UCSD-AML1 (cell line): ENCODE results near the gene LAMA5.

Source experiments
- DNase-seq: peaks from one replicate; lab custom pipeline; 2025; ENCODE audit not compliant: unreplicated experiment; lab: John Stamatoyannopoulos, UW

LAMA5 gene

GRCh38 chr20:62293111-62293784 lies 73.9 kb downstream of the LAMA5 start:
- no peak for DNase-seq

DNA sequence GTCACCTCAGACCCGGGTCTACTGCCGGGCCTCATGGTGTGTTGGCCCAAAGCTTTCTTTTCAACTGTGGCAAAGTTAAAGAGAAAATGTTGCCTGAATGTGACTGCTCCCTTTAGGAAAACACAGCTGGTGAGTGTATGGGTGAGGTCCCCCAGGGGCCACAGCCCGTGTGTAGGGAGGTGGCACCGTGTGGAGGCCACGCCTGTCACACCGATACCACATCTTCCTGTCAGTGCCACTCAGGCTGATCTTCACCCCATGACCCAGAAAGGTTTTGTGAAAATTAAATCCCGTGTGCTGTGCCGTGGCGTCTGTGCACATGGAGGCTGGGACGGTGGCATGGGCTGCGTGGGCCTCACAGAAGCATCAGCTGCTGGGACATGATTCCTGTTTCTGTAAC lies 75.0 kb downstream of the LAMA5 start:
- DNase-seq, result no peak

- DNase-seq, result no peak
Measured at GRCh38 chr20:62291251-62292066, 75.7 kb downstream of the LAMA5 start.

DNA sequence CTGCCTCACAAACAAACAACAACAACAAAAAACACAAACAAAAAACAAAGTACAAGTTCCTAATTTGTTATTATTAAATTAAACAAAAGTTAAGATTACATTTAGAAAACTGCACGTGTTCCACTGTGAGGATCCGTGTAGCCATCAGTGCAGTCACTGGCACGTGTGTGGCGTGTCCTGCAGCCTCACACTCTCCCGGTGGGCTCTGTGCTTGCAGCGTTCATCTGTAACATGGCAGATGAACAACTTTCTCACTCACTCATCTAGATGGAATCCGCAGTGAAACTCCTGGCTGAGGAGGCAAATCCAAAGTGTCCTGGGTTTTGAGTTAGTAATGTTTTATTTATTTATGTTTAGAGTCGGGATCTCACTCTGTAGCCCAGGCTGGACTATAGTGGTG lies 77.2 kb downstream of the LAMA5 start:
- no peak for DNase-seq

DNA sequence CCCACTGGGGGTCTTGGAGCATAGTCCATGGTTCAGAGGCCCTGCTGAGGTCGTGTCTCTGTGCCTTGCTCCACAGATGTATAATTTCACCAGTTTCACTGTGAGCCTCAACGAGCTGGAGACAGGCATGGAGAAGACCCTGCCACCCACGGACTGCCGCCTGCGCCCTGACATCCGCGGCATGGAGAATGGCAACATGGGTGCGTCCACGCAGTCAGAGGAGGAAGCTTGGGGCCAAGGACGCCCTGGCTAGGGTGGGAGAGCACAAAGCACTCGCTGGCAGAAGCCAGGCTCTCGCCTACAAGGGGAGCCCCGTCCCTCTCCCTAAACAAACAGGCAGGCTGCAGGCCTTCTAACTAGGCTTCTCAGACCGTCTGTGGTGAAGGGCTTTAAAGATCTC lies 78.0 kb downstream of the LAMA5 start:
- no peak for DNase-seq

GRCh38 chr20:62288535-62289105 lies 78.5 kb downstream of the LAMA5 start:
- no peak for DNase-seq

DNA sequence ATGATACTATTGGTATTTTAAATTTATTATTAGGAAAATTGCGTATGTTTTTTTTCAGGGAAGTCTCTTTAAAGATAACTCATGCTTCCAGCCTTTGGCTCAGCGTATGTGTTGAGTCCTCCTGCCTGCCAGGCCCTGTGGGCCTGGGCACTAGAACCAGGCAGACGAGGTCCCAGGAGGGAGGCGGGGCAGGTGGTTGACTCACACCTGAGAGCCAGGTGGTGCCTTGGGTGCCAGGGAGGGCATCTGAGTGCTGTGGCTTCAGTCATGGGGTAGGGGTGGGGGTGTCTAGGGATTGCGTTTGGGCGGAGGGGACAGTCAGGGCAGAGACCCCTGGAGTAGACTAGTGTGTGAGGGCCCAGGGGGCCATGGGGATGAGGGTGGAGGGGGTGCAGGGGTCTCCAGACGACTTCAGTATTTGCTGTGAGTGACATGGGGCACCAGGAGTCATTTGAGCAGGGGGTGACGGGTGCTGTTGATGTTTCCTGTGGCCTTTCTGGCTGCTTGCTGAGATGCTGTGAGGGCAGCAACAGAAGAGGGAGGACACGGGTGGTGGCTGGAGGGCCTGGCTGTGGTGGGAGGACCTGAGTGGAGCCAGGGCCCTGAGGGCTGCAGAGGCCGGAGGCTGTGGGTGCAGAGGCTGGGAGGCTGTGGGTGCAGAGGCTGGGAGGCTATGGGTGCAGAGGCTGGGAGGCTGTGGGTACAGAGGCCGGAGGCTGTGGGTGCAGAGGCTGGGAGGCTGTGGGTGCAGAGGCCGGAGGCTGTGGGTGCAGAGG lies 79.2 kb downstream of the LAMA5 start:
- DNase-seq, result no peak

DNA sequence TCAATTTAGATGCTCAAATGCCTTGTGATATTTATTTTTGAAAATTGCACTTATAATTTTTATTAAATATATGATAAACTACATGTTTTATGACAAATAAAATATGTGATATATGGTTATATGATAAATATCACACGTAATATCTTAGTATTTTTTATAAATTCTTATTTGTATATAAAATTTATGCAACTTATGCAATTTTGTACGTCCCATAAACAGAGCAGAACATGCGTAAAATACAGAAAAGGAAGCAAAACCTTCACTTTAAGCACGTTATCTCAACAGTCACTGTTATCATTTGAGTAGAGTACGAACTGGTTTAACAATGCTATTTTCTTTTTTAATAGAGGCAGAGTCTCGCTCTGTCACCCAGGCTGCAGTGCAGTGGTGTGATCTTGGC lies 80.0 kb downstream of the LAMA5 start:
- no peak for DNase-seq

GRCh38 chr20:62286493-62287064 lies 80.5 kb downstream of the LAMA5 start:
- no peak for DNase-seq

GRCh38 chr20:62285722-62286121 lies 81.4 kb downstream of the LAMA5 start:
- DNase-seq, result peak; percentile 81

- no peak for DNase-seq
Measured at GRCh38 chr20:62285151-62285550, 82.0 kb downstream of the LAMA5 start.

DNA sequence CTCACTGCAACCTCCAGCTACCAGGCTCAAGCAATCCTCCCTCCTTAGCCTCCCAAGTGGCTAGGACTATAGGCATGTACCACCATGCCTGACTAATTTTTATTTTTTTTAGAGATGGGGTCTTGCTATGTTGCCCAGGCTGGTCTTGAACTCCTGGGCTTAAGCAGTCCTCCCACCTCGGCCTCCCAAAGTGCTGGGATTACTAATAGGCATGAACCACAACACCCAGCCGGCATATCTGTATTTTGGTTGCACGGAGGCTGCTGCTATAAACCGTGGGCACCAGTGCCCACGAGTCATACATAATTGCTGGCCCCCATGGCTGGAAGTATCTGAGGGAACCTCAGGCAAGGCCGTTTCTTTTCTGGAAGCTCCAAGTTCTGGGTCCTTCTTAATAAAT lies 82.7 kb downstream of the LAMA5 start:
- no peak for DNase-seq

DNA sequence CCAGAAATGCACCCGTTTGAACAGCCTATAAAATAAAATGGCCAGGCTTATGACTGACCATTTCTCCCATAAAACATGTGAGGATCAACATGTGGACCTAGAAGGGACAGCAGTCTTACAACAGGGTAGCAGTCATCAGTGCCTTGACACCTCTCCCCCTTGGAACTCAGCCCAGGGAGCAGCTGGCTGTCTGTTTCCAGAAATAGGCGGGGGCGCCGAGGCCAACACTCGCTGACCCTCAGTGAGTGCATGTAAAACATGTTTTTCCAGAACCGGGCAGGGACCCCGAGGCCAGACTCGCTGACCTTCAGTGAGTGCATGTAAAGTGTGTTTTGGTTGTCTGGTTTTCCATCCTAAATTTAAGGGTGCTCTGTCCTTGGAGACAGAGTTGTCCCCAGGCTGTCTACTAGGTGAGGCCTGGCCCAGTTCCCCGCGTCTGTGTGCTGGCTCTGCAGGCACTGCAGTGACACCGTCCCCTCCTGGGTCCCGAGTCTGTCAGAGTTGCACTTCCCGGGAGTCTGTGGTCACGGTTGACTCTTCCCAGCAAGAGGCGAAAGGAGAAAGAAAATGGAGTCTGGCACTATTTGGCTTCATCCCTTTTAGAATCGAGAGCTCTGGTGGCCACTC lies 84.1 kb downstream of the LAMA5 start:
- no peak for DNase-seq

DNA sequence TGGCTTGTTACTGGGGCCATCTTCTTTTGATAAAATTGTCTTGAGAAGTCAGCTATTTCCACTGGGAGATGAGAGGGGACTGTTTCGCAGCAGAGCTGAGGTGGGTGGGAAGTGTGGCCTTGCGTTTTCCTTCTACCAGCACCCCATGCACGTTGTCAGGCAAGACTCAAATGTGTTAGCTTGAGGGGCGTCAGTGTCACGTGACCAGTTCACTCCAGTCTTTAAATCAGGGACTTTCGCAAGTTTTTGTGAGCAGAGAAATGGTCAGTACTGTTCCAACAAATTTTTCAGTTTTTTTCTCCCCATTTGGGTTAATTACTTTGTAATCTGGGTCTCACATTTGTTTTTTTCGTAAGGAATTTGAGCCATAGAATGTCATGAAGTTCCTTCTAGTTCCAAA lies 85.0 kb downstream of the LAMA5 start:
- no peak for DNase-seq

GRCh38 chr20:62281161-62281933 lies 85.8 kb downstream of the LAMA5 start:
- no peak for DNase-seq

DNA sequence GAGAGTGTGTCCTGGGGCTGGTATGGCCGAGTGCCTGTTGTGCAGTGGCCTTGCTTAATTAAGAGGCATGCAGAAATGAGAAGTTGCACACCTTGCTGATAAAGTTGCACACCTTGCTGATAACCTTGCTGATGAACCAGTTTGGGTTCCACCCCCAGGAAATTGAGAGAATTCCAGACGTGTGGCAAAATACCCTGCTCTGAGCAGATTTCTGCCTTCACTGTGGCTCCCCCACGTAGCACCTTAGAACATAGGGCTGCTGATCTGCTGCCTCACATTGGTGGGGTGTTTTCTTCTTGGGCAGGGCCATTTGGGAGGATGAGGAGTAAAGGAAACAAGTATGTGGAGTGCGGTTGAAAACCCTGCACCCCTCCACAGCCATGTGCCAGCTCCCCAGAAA lies 86.8 kb downstream of the LAMA5 start:
- no peak for DNase-seq

DNA sequence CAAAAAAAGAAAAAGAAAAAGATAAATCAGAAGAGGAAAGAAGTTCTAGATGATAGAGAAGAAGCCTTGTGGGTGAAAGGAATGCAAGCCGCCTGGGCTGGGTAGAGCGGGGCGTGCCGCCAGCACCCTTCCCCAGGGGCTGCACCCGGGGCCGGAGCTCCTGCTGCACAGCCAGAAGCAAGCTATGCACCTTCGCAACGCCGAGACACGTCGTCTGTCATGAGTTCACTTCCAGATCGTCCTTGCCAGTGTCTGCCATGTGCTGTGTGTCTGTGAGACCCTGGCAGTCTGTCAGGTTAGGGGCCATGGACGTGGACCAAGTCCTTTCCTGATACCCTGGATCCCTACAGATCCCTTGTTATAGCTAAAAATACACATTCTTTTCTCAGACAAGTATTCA lies 89.9 kb downstream of the LAMA5 start:
- DNase-seq, result no peak

DNA sequence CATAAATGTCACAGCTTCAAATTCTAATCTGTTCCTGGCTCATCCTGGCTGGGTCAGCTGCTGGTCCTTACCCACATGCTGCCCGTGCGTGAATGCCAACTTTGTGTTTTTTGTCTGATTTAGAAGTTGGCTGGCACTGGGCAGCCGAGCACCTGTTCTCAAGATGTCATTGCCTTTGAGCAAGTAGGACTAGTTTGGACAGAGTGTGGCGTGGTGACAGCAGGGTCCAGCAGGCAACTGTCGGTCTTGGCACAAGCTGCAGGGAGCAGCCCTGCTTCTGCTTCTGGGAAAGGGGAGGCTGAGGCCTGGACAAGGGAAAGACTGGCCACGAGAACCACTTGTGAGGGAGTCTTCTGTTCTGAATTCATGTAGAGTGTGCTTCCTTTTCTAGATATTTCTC lies 90.7 kb downstream of the LAMA5 start:
- DNase-seq, result no peak

DNA sequence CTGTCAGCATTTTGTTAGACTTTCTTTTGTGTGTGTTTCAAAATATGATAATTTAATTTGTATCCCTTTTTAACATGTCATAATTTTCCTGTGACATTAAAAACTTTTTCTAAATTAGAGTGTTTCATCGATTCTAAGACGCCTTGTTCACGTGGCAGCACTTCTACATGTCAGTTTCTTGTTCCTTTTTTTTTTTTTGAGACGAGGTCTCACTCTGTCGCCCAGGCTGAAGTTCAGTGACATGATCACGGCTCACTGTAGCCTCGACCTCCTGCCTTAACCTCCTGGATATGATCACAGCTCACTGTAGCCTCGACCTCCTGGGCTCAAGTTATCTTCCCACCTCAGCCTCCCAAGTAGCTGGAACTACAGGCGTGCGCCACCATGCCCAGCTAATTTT lies 91.9 kb downstream of the LAMA5 start:
- no peak for DNase-seq

DNA sequence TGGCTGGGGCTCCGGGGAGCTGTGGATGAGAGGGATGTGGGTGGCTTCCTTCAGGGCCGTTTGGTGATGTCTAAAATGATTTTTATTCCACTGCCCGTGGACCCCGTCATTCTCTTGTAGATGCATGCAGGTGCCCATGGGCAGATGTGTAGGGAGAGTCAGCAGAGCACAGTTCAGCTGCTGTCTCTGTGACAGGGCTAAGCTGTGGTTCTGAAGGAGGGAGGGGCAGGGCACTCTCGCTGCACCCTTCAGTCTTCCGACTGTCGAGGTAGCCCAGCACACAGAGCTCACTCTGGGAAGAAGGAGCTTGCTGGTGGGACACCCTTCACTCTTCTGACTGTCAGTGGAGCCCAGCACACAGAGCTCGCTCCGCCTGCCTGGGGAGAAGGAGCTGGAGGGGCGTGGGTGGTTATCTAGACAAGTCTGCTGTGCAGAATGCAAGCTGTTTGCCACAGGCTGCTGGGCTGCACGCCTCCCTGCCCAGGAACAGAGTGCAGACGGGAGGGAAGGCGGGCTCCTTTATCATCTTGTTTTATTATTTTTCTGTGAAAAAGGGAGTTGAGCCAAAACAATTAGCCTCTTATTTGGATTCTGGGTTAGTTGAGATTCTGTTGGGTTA lies 92.7 kb downstream of the LAMA5 start:
- DNase-seq, result no peak
